Measurements from ENCODE around the gene GALNT13. TPM values are rescaled to one million over a fixed set of nuclear protein-coding genes. Genes with fewer than 3 reads are reported as not detected.

Gene GALNT13
- total RNA-seq, 1 donor from 2014 or later = 0.40 TPM

- no peak for DNase-seq (ENCODE audit: low read depth)
Observed at GRCh38 chr2:154306266-154306970, 434.7 kb downstream of the GALNT13 start.

GRCh38 chr2:154307007-154307406, 435.3 kb downstream of the GALNT13 start:
- DNase-seq (ENCODE audit: low read depth) = no peak

DNA sequence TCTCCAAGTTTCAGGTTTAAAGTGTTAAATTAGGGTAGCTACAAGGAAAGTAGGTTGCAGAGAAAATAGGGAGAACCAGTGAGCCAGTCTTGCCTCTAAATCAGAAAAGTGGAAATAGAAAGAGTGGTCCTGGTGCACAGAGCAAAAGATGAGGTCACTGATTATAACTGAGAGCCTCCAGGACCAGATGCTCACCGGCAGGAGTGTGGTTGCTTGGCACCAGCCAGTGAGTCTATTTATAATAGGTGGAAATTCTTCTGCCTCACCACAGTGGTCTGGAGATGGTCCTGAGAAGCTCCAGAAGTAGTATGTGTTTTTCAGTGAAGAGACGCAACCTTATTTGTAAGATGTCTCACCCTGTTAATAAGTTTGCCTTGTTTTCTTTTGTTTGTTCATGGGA, 452.9 kb downstream of the GALNT13 start:
- DNase-seq (ENCODE audit: low read depth) = no peak

DNA sequence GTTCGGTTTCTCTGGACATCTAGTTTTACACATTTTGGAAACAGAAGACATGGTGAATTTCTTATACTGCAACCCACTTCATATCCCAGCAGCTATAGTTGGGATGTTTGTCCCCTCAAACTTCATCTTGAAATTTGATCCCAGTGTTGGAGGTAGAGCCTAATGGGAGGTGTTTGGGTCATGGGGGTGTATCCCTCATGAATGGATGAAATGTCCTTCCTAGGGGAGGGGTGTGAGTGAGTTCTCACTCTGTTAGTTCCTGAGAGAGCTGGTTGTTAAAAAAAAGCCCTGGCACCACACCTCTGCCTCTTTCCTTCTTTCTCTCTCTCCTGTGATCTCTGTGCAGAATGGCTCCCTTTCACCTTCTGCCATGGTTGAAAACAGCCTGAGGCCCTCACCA, 457.8 kb downstream of the GALNT13 start:
- no peak for DNase-seq (ENCODE audit: low read depth)

- DNase-seq (ENCODE audit: low read depth) = peak; percentile 9
Observed at GRCh38 chr2:154331784-154332183, 460.1 kb downstream of the GALNT13 start.

GRCh38 chr2:154336201-154336600, 464.5 kb downstream of the GALNT13 start:
- no peak for DNase-seq (ENCODE audit: low read depth)

- DNase-seq (ENCODE audit: low read depth) = no peak
Observed at GRCh38 chr2:154338352-154338967, 466.7 kb downstream of the GALNT13 start.

DNA sequence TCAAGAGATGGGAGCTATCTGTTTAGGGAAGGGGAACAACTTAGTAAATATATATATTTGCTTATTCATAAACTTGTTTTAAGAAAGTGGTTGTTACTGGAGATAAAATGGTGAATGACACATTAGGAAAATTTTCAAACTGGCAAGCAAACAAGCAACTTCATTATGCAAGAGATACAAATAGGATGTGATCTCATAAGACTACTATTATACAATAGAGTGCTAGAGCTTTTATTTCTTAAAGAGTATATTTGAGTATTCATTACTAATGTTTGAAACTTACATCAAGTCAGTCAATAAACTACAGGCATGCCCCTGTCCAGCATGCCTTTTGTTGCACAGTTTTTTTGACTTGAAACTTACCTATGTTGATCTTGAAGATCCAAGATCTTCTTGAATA, 471.6 kb downstream of the GALNT13 start:
- DNase-seq (ENCODE audit: low read depth) = no peak

DNA sequence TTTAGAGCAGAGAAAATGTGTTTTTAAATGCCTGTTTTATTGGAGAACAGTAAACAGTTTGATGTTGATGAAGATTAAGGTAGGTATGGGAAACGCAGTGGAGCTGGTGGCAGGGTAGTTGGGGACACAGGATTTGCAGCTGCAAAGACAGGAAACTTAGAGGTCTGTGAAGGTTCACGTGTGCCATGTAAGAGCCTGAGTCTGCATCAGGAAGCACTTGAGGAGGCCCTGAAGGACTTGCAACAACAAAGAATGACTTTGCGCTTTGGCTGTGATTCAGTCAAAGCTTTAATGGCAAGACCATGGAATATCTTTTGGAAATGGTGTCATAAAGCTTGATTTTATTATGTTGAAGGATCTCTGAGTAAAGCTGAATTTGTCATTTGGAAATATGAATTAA, 479.2 kb downstream of the GALNT13 start:
- no peak for DNase-seq (ENCODE audit: low read depth)

GRCh38 chr2:154361276-154361675, 489.6 kb downstream of the GALNT13 start:
- no peak for DNase-seq (ENCODE audit: low read depth)

GRCh38 chr2:154368153-154368552, 496.4 kb downstream of the GALNT13 start:
- no peak for DNase-seq (ENCODE audit: low read depth)

GRCh38 chr2:154370873-154371272, 499.2 kb downstream of the GALNT13 start:
- no peak for DNase-seq (ENCODE audit: low read depth)

DNA sequence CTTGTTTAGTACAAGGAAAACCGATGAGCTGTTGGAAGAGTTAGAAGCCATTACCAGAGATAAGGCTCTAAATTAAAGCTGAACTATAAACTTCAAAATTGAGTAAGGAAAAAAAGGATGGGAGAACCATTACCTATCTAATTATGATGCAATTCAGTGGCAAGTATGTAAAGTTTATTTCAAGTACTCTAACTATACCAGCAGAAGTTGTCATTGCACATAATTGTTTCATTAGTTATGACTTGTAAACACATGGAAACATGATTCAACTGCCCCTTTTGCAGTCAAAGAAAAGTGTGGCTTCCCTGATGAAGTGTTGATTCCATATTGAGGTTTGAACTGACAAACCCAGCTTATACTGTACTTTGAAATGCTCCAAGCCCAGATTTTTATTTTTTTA, 502.7 kb downstream of the GALNT13 start:
- no peak for DNase-seq (ENCODE audit: low read depth)

GRCh38 chr2:154375579-154375931, 503.8 kb downstream of the GALNT13 start:
- peak; percentile 72 for DNase-seq (ENCODE audit: low read depth)

- no peak for DNase-seq (ENCODE audit: low read depth)
Observed at GRCh38 chr2:154381931-154382794, 510.4 kb downstream of the GALNT13 start.

GRCh38 chr2:154386186-154386585, 514.5 kb downstream of the GALNT13 start:
- DNase-seq (ENCODE audit: low read depth) = no peak

DNA sequence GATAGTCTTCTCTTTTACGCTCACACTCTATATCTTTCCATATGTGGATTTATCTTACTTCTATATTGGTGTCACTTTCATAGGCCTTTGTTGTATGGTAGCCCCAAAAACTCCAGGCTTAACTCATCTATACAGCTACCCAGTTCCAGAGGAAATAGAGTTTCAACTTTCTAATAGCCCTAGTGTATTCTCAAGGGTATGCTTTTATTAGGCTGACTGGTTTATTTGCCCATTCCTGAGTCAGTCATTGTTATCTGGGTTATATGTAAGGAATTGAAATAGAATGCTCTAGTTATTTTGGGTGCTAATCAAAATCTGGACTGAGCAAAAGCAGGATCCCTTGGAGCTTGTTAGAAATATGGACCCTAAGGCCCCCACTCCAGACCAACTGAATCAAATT, 519.3 kb downstream of the GALNT13 start:
- no peak for DNase-seq (ENCODE audit: low read depth)

- no peak for DNase-seq (ENCODE audit: low read depth)
Observed at GRCh38 chr2:154392256-154392655, 520.5 kb downstream of the GALNT13 start.

DNA sequence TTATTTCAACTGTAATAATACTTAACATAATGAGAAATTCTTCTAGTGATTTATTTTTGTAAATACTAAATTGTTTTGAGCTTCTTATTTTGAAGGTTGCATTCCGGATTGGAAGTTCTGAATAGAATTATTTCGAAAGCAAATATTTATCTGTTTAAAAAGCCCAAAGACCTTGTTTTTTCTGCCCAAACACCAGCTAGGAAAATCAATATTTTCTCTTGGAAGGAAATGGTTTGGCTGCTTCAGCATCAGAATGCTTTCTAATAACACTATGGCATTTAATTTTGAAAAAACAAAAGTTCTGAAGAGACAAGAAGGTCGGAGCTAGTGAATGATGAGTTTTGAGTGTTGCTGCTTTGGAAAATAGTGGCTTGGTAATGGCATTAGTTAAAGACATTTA, 522.9 kb downstream of the GALNT13 start:
- DNase-seq (ENCODE audit: low read depth) = no peak

GRCh38 chr2:154400563-154401290, 529.0 kb downstream of the GALNT13 start:
- DNase-seq (ENCODE audit: low read depth) = no peak

- peak; percentile 47 for DNase-seq (ENCODE audit: low read depth)
Observed at GRCh38 chr2:154402213-154402612, 530.5 kb downstream of the GALNT13 start.

DNA sequence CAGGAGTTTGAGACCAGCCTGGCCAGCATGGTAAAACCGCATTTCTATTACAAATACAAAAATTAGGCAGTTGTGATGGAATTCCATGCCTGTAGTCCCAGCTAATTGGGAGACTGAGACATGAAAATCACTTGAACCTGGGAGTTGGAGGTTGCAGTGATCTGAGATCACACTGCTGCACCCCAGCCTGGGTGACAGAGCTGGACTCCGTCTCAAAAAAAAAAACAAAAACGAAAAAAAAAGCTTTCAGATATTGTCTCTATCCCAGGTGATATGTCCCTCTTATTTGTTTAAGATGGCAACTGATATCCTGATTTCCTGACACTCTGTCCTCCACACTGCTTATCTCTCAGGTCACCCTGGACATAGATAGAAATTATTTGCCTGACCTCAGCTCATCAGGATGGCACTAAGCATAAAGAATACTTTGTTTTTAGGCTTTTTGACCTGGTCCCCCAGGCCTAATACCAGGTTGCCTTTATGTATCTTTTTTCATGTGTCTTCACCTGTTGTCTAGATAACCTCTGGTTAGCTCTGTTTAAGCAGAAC, 531.6 kb downstream of the GALNT13 start:
- no peak for DNase-seq (ENCODE audit: low read depth)

All from renal cortical epithelial cell (primary cell).